ENCODE measurements around the gene MYRFL.
"Not testable (repeated sequence)": the region's sequence is repeated elsewhere in the genome, so short reads cannot be mapped to it uniquely, and the experiment has no call there.

MYRFL gene

DNA sequence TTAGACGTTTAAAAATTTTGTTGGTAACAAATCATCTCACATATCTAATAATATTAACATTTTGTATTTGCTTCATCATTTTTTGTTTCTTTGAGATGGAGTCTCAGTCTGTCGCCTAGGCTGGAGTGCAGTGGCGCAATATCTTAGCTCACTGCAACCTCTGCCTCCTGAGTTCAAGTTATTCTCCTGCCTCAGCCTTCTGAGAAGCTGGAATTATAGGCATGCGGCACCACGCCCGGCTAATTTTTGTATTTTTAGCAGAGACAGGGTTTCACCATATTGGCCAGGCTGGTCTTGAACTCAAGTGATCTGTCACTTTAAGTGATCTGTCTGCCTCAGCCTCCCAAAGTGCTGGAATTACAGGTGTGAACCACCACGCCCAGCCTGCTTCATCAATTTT lies 169.1 kb downstream of the MYRFL start:
- not testable (repeated sequence) for DNase-seq

DNA sequence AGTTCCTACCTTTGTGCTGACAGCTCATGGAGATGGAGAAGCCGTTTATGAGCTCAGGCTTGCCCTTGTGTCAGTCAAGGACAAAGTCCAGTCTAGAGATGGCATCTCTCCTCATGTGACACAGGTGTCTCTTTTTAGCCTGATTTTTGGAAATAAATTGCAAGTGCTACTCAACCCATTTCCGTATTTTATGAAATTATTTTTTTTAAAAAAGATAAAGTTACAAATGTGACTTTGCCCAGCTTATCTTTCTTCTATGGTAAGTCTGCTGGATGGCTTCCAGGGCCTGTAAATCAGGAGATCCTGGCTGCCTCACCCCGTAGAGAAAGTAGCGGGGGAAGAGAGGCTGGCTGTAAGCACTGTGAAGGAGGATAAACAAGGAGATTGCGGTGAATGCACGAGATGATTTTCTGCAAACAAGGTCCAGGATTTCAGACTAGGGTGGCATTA lies 169.7 kb downstream of the MYRFL start:
- no peak for DNase-seq

DNA sequence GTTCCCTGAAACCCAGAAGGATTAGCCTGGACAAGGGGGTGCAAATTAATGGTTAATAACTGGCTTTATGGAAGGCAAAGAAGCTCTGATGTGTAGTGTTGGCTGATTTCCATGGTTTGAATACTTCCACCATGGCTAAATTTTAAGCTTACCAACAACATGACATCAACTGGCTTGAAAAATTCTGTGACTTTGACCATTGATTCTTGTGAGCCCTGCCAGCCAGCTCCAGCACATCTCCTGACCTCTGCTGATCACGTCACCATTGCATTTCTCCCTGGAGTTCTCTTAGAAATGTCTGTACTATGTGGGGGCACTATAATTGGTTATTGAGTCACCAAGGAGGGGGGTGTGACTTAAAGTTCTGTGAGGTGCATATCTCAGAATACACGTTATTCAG lies 171.2 kb downstream of the MYRFL start:
- no peak for DNase-seq

DNA sequence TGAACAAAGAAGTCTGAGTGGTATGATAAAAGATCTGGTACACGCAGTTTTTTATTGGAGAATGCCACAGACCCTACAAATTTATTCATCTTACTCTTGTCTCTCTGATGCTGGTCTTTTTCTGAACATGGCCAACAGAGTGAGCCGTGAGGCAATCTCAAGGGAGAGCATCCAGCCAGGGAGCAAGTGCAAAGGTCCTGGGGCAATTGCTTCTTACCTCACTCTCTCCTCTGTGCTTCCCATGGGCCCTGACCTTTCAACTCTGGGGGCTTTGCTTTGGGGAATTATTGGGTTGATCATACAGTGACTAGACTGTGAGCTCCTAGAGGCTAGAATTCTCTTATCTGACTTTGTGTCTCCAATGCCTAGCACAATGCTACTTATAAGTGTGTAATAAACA lies 171.7 kb downstream of the MYRFL start:
- DNase-seq = no peak

DNA sequence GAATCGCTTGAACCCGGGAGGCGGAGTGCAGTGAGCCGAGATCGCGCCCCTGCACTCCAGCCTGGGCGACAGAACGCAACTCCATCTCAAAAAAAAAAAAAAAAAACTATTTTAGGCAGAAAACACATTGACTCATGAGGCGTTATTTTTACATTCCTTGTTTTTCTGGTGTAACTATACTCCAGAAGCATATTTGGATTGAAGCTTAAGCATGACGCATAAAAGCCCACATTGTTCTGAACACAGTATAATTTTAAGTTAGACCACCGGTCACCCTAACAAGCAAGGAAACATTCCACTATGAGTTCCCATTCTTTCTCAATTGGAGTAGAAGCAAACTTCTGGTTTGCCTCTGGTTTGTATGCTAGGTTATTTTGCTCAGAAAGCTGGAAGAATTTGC lies 173.0 kb downstream of the MYRFL start:
- no peak for DNase-seq

DNA sequence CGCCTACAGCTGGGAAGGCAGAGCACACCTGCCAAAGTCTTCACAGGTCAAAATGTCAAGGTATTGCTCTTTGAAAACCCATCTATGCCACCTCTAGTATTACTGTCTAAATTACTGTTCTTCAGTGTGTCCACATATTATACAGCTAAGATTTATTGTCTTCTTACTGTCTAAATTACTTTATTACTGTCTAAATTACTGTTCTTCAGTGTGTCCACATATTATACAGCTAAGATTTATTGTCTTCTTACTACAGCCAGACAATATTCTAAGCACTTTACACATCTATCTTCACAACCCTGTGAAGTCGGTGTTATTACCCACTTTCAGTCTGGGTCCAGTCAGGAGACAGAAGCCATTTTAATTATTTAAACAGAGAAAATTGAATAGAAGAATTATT lies 173.9 kb downstream of the MYRFL start:
- no peak for DNase-seq

DNA sequence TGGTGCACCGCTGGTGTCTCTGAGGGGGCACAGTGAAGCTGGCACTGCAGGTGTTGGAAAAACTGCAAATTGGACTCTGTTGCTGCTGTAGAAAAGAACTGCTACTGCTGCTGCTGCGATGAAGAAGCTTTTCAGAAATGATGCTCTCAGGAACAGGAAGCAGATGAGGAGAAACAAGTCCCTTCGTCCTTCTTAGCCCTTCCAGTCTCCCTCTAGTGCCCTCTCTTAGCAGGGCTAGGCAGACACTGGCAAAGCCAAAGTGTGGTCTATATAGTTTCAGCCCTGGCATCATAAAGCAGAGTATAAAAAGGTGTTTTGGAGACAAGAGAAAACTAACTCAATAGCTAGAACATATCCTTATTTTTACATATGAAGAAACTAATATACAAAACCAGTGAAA lies 174.5 kb downstream of the MYRFL start:
- DNase-seq = no peak

DNA sequence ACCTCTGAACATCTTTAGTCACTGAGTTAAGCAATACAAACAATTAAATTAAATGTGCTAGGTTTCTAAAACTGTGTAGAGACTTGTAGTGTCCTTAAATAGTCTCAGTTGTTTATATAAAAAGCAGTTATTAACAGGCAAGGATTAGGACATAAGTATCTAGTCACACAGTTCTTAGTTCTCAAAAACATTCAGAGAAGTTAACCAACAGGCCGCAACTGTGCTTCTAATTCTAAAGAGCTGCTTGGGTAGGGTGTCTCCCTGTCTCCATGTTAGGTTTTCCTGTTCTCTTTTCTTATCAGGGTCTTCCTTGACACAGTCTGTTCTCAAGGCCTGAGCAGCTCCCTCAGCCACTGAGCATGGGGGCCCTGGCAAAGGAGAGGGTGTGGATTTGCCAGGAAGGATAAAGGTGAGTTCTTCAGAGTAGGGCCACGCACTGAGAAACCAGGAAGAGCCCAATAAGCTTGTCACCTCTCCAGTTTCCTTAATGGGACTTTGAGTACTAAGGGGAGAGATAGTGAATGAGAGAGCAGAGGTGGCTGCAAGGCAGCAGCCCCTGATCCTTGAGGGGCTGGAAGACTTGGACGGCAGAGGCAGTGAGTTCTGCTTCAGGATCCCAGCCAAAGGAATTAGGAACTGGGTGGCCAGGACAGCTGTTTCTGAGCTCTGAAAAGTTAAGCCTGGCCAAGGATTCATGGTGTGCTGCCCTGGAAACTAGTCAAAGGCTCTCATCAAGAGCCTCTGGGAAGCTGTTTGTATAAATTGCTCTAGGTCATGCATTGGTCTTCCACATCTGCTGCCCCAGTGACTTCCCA lies 177.3 kb downstream of the MYRFL start:
- no peak for DNase-seq

DNA sequence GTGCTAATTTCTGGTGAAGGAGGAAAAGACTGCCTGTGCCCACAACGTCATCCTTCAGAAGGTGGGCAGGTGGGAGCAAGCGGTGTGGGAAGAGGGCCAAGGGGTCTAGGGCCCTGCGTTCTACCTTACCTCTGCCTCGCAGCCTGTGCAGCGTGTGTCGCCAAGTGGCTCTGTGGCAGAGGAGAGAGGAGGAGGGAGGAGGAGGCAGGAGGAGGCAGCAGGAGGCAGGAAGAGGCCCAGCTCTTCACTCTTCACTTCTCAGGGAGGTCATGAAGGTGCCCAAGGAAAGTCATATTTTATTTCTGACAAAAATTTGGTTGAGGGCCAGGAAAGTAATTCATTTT lies 177.9 kb downstream of the MYRFL start:
- no peak for DNase-seq

DNA sequence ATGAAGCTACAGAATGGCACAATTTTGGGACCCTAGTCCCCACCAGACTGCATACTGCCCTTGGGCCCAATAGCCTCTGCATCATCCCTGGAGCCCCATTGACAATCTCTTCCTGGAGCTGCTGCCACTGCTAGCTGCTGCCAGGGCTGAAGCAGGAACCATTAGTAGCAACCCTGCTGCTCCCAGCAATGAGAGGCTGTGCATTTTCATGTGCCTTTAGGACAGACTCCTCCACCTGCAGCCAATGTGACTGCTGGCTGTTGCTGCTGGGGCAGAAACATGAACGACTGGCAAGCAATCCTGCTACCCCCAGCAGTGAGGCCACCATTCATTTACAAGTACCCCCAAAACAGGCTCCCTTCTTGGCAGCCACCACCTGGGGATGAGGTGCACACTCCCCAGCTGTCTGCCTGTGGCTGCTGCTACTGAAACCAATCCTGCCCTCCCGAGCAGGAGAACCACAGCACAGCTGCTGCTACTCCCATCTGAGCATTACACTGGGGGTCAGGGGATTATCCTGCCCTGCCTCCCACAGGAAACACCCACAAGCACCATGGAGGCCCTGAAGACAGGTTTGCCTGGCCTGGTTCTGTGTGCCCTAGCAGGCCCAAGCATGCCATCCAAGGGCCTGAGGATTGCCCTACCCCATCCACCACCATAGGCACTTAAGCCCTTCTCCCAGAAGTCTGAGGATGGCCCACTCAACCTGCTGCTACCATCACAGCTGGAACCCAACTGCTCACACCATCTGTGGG lies 181.0 kb downstream of the MYRFL start:
- DNase-seq = no peak

DNA sequence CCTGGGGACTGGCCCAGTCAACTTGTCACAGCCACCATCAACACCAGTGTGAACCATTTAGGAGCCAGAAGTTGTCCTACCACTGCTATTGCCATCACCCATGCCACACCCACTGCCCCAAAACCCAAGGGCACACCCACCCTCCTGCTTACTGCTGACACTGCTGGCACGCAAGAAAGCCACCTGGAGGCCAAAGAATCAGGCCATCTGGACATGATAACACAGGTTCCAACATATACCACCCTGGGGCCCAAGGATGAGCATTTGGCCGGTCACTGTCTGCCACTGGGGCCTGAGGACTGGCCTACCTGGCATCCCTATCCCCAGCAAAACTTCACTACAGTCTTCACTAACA lies 181.6 kb downstream of the MYRFL start:
- DNase-seq = no peak

DNA sequence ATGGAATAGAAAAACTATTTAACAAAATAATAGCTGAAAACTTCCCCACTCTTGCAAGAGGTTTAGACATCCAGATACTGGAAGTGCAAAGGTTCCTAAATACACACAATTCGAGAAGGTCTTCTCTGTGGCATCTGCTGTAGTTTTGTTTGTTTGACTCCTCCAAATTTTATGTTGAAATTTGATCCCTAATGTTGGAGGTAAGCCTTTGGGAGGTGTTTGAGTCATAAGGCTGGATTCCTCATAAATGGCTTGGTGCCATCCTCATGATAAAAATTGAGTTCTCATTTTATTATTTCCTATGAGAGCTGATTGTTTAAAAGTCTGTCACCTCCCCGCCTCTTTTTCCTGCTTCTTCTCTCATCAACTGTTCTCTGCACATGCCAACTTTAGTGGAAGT lies 182.7 kb downstream of the MYRFL start:
- DNase-seq = no peak

Measured in stimulated activated CD4-positive, alpha-beta T cell treated with anti-CD3 and anti-CD28 coated beads, Interleukin-4, amount 100 ng/mL, for 24 hours (primary cell).